HepG2 (cell line): ENCODE measurements around the gene POLE. TPM values are rescaled to one million over a fixed set of nuclear protein-coding genes. Genes with fewer than 3 reads are reported as not detected.

Experiments used
- ATAC-seq: fragments of 200-7000 bp; cut with Tn5 transposase; 3 replicates; pipeline ENCODE4 v1.9.1; 2020; ENCODE audit warnings: mild to moderate bottlenecking, moderate library complexity
- BruUV-seq: library from RNA; stranded (reverse); fragments of 400-500 nt; replicated peaks from 2 replicates; lab custom pipeline; 2021; lab: Mats Ljungman, UMichigan
- CTCF ChIA-PET: fragments of 300-600 bp; formaldehyde crosslinking; extraction: SDS; loops from one replicate; lab custom pipeline; 2021; ENCODE audit warnings: low total read pairs, inconsistent platforms, low intra/inter-chr PET ratio; lab: Yijun Ruan, JAX
- POLR2A ChIA-PET: fragments of 350-600 bp; sonication (Branson Sonifier 250); formaldehyde crosslinking; loops from one replicate; lab custom pipeline; 2020; ENCODE audit warnings: antibody characterized with exemption, inconsistent platforms; lab: Yijun Ruan, JAX
- DNase-seq: peaks from one replicate; pipeline ENCODE4 v3.0.0-alpha.2; 2015; ENCODE audit warnings: low spot score
- FAIRE-seq: peaks from 3 replicates; lab custom pipeline; 2011; peaks lifted over from hg19 to GRCh38; lab: Jason Lieb, UNC
- H2AFZ ChIP-seq: one replicate; pipeline ENCODE4 v1.6.1; 2011; ENCODE audit warnings: low read length, inconsistent platforms
- H3K27ac ChIP-seq: fragments of 300-600 bp; 3 replicates; pipeline ENCODE4 v1.8.0; 2011; ENCODE audit warnings: mixed run types, mild to moderate bottlenecking, mixed read lengths, low read length, inconsistent platforms; ENCODE audit not compliant: insufficient read depth; ENCODE audit errors: extremely low read length
- H3K27me3 ChIP-seq, 2 experiments: fragments of 200-600 bp in 1 of 2; 2 replicates in 1 of 2; 3 replicates in 1 of 2; pipeline versions ENCODE4 v1.6.0 to v1.8.0; 2011; ENCODE audit warnings: low read length in 2 of 2, mild to moderate bottlenecking in 2 of 2, moderate library complexity in 2 of 2, inconsistent platforms in 1 of 2; ENCODE audit not compliant: insufficient read depth in 2 of 2, control insufficient read depth in 1 of 2
- H3K36me3 ChIP-seq, 2 experiments: fragments of 200-600 bp in 1 of 2; replicated peaks in 1 of 2; 2 replicates in 1 of 2; 3 replicates in 1 of 2; pipeline versions ENCODE4 v1.5.1 to v1.8.0; 2011; ENCODE audit warnings: low read length in 2 of 2, inconsistent platforms in 1 of 2; ENCODE audit not compliant: insufficient read depth in 2 of 2, control insufficient read depth in 1 of 2
- H3K4me1 ChIP-seq: 2 replicates; pipeline ENCODE4 v1.5.1; 2012; ENCODE audit warnings: low read length, inconsistent platforms; ENCODE audit not compliant: insufficient read depth
- H3K4me2 ChIP-seq: 2 replicates; pipeline ENCODE4 v1.6.0; 2011; ENCODE audit warnings: low read depth, low read length, inconsistent platforms
- H3K4me3 ChIP-seq, 3 experiments: fragments of 200-600 bp in 1 of 3; sonication (generic), shearing (Covaris generic) in 1 of 3; replicated peaks in 1 of 3; 2 replicates each; pipeline ENCODE4 v1.5.1; 2011 to 2016; ENCODE audit warnings: low read length in 3 of 3, inconsistent platforms in 2 of 3, low read depth in 2 of 3, mild to moderate bottlenecking in 2 of 3, control low read depth in 1 of 3, mixed read lengths in 1 of 3; ENCODE audit not compliant: insufficient read depth in 1 of 3
- H3K79me2 ChIP-seq: one replicate; pipeline ENCODE4 v1.6.1; 2011; ENCODE audit warnings: low read length, inconsistent platforms; ENCODE audit not compliant: insufficient read depth
- H3K9ac ChIP-seq: 2 replicates; pipeline ENCODE4 v1.6.0; 2011; ENCODE audit warnings: mild to moderate bottlenecking, low read depth, low read length, inconsistent platforms; ENCODE audit not compliant: insufficient read depth
- H3K9me3 ChIP-seq: 2 replicates; pipeline ENCODE4 v1.5.1; 2012; ENCODE audit warnings: mild to moderate bottlenecking, low read length
- H4K20me1 ChIP-seq: 2 replicates; pipeline ENCODE4 v1.6.0; 2011; ENCODE audit warnings: inconsistent platforms, mild to moderate bottlenecking, low read length, moderate library complexity; ENCODE audit not compliant: insufficient read depth
- ATRX ChIP-seq: sonication (generic); formaldehyde crosslinking; IDR thresholded peaks from 2 replicates; pipeline ENCODE4 v1.4.0; 2020; ENCODE audit warnings: missing genetic modification reagents, borderline replicate concordance
- EZH2 ChIP-seq: conservative IDR thresholded peaks from 2 replicates; pipeline ENCODE4 v1.6.1; 2012; ENCODE audit warnings: mild to moderate bottlenecking, low read depth, low read length, moderate library complexity
- SCMH1 ChIP-seq: sonication (generic); formaldehyde crosslinking; IDR thresholded peaks from 2 replicates; pipeline ENCODE4 v1.9.0; 2021; ENCODE audit warnings: missing genetic modification reagents, mild to moderate bottlenecking, borderline replicate concordance
- ZNF34 ChIP-seq: sonication (generic); formaldehyde crosslinking; IDR thresholded peaks from 2 replicates; pipeline ENCODE4 v1.4.0; 2020; ENCODE audit warnings: mild to moderate bottlenecking, missing genetic modification reagents, borderline replicate concordance
- WGBS: methylation state at CpG from one replicate; pipeline ENCODE4 v1.1.6; 2017; ENCODE audit warnings: low lambda C conversion rate; 5-methylcytosine and 5-hydroxymethylcytosine counted together
- in situ Hi-C: cut with HindIII; loops from 2 replicates; pipeline ENCODE4 v1.10.0; 2017; ENCODE audit warnings: low pct_unique_long_range_greater_than_20kb; ENCODE audit not compliant: extremely low pct_ligation_motif_present
- intact Hi-C: fragments of 100-400 bp; cut with micrococcal nuclease; formaldehyde crosslinking; loops from one replicate; pipeline ENCODE4 v1.10.0; 2022; ENCODE audit not compliant: unreplicated experiment
- polyA plus RNA-seq, 8 experiments: library from polyadenylated mRNA; depleted of rRNA in 3 of 8; stranded (reverse) in 7 of 8; unstranded in 1 of 8; fragments of >200 nt; fragmentation: Illumina TruSeq in 4 of 8; extraction: Trizol in 4 of 8; gene quantifications; 2 replicates each; pipeline versions ENCODE4 v1.2.1 to v1.2.3, GENCODE V29; 2011 to 2016; ENCODE audit warnings: low read depth in 4 of 8, missing spikeins in 1 of 8, mixed read lengths in 1 of 8; ENCODE audit not compliant: insufficient read depth in 1 of 8
- total RNA-seq, 5 experiments: library from RNA; depleted of rRNA; stranded (reverse); fragments of >200 nt; fragmentation: Illumina TruSeq; extraction: Trizol; gene quantifications; 2 replicates each; pipeline ENCODE4 v1.2.3, GENCODE V29; 2016; ENCODE audit warnings: low read depth in 1 of 5

POLE gene
- total and polyA plus RNA-seq, 2 of the 13 experiments (the other 11 are each of a cell fraction or from before 2014, with no cell fraction given): 25.3 to 52.2 TPM

- Histone ChIP-seq H3K79me2 (no peaks in the 10 kb centered on the region), H3K27ac (no peak overlapping the region), H3K4me1 (no peaks in the 10 kb centered on the region), H3K9ac (no peak overlapping the region), H3K4me2 (no peak overlapping the region), H4K20me1 (no peaks in the 10 kb centered on the region), H3K27me3 (no peaks in the 10 kb centered on the region), H3K4me3 (no peak overlapping the region), H3K9me3 (no peaks in the 10 kb centered on the region), H3K36me3 (peaks cover 5 to 11% of the 10 kb centered on the region in 2 experiments; a peak in 2 of 5 replicates), H2AFZ (no peak overlapping the region)
- ChIA-PET POLR2A (no interaction called here), CTCF (no interaction called here)
- ATAC-seq (no peak; the same call in 2 of the 3 replicates), FAIRE-seq (no peak), DNase-seq (no peak)
- TF ChIP-seq SCMH1 (CRISPR knock-in tag): no peak
- in situ Hi-C loops: no loop called here
- WGBS: 92% methylated on average over 14 of the region's 22 CpGs
- intact Hi-C loops: no loop called here
- BruUV-seq: no TSS peak
These were observed 109.8 kb downstream of the POLE start for GRCh38 chr12:132577191-132577920.

GRCh38 chr12:132576701-132577100 lies 110.4 kb downstream of the POLE start:
- ATAC-seq (no peak), DNase-seq (no peak), FAIRE-seq (no peak)
- no peaks in the 10 kb centered on the region for H3K4me1 ChIP-seq
- H3K36me3 ChIP-seq: peaks cover 5 to 11% of the 10 kb centered on the region in 2 experiments; a peak in 2 of 5 replicates
- H3K27me3 ChIP-seq: no peaks in the 10 kb centered on the region
- ChIA-PET POLR2A (no interaction called here), CTCF (no interaction called here)
- BruUV-seq: no TSS peak
- no peak overlapping the region for H3K4me2 ChIP-seq
- H3K4me3 ChIP-seq: no peak overlapping the region
- H3K27ac ChIP-seq: no peak overlapping the region
- in situ Hi-C loops: no loop called here
- 94% methylated on average over 5 of the region's 12 CpGs for WGBS
- no peaks in the 10 kb centered on the region for H3K79me2 ChIP-seq
- no peak overlapping the region for H3K9ac ChIP-seq
- TF ChIP-seq EZH2 (no peak), ATRX (no peak), ZNF34 (CRISPR knock-in tag) (no peak)
- TF ChIP-seq, all 625 proteins: peak for 0
- no peak overlapping the region for H2AFZ ChIP-seq
- intact Hi-C loops: no loop called here
- H3K9me3 ChIP-seq: no peaks in the 10 kb centered on the region
- no peaks in the 10 kb centered on the region for H4K20me1 ChIP-seq
